DND-41 (cell line): Measurements from ENCODE around the gene NME9.

Source experiments
- ATAC-seq: fragments of 200-7000 bp; cut with Tn5 transposase; 3 replicates; pipeline ENCODE4 v1.9.1; 2021; ENCODE audit warnings: low read depth; ENCODE audit not compliant: insufficient read depth
- DNase-seq: peaks from one replicate; pipeline ENCODE4 v3.0.0-alpha.2; 2020
- H2AFZ ChIP-seq: 2 replicates; pipeline ENCODE4 v1.6.0; 2012; ENCODE audit warnings: low read depth, low read length
- H3K27ac ChIP-seq: 2 replicates; pipeline ENCODE4 v1.5.1; 2012; ENCODE audit warnings: low read length, inconsistent platforms
- H3K27me3 ChIP-seq: fragments of 200-600 bp; sonication (generic); 2 replicates; pipeline ENCODE4 v1.6.0; 2012; ENCODE audit warnings: low read length, mild to moderate bottlenecking, inconsistent platforms; ENCODE audit not compliant: insufficient read depth, poor library complexity
- H3K36me3 ChIP-seq: 2 replicates; pipeline ENCODE4 v1.5.1; 2012; ENCODE audit warnings: low read length, inconsistent platforms; ENCODE audit not compliant: insufficient read depth
- H3K4me1 ChIP-seq: 2 replicates; pipeline ENCODE4 v1.5.1; 2012; ENCODE audit warnings: mild to moderate bottlenecking, low read length; ENCODE audit not compliant: insufficient read depth
- H3K4me2 ChIP-seq: 2 replicates; pipeline ENCODE4 v1.6.0; 2012; ENCODE audit warnings: mild to moderate bottlenecking, moderate library complexity, low read length, inconsistent platforms; ENCODE audit not compliant: insufficient read depth
- H3K4me3 ChIP-seq, 2 experiments: fragments of 200-600 bp in 1 of 2; shearing (Covaris generic) in 1 of 2; 2 replicates each; pipeline ENCODE4 v1.5.1; 2012 to 2016; ENCODE audit warnings: inconsistent platforms in 2 of 2, low read length in 2 of 2, mild to moderate bottlenecking in 2 of 2, low read depth in 1 of 2, moderate library complexity in 1 of 2
- H3K79me2 ChIP-seq: 2 replicates; pipeline ENCODE4 v1.6.0; 2012; ENCODE audit warnings: low read length, inconsistent platforms; ENCODE audit not compliant: insufficient read depth
- H3K9ac ChIP-seq: 2 replicates; pipeline ENCODE4 v1.6.0; 2012; ENCODE audit warnings: low read depth, mild to moderate bottlenecking, inconsistent platforms, low read length, moderate library complexity
- H3K9me3 ChIP-seq: 2 replicates; pipeline ENCODE4 v1.5.1; 2012; ENCODE audit warnings: low read length, moderate library complexity, mild to moderate bottlenecking, inconsistent platforms; ENCODE audit not compliant: insufficient read depth, severe bottlenecking
- H4K20me1 ChIP-seq: 2 replicates; pipeline ENCODE4 v1.6.0; 2012; ENCODE audit warnings: low read length; ENCODE audit not compliant: insufficient read depth
- EZH2 ChIP-seq: IDR thresholded peaks from 3 replicates; pipeline ENCODE4 v1.6.1; 2012; ENCODE audit warnings: borderline replicate concordance, low read depth, mild to moderate bottlenecking, moderate library complexity, low read length, inconsistent platforms; ENCODE audit not compliant: severe bottlenecking
- TF ChIP-seq, protein P1 (sequence below): IDR thresholded peaks from 2 replicates; pipeline ENCODE4 v1.5.1; 2012; ENCODE audit warnings: borderline replicate concordance, low read length, moderate library complexity, mild to moderate bottlenecking; ENCODE audit not compliant: poor library complexity, severe bottlenecking; ENCODE audit errors: extremely low read depth

The NME9 gene

DNA sequence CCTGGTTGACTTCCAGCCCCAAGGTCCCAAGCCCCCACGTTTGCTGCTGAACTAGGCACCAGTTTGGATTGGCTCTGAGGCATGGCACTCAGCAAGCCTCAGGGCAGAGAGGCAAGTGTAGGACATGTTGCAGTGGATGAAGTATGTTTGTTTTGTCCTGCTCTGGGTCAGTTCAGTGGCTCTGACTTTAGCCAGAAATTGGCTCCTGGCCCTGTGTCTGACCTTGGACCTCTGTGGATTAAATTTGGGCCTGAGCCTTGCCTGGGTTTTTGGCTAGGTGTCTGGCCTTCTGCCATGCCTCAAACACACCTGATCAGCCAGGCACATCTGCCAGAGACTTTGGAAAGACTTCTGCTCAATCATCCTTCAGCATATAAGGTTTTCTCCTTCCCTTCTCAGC is 15.1 kb upstream of the NME9 start:
- H3K79me2 ChIP-seq: no peaks in the 10 kb centered on the region
- DNase-seq: no peak
- H3K4me1 ChIP-seq: no peaks in the 10 kb centered on the region
- H3K36me3 ChIP-seq: no peaks in the 10 kb centered on the region
- H3K9ac ChIP-seq: no peak overlapping the region
- no peaks in the 10 kb centered on the region for H3K9me3 ChIP-seq
- ATAC-seq: no peak
- no peak overlapping the region for H2AFZ ChIP-seq
- H3K4me3 ChIP-seq: no peak overlapping the region
- no peaks in the 10 kb centered on the region for H3K27me3 ChIP-seq
- no peak overlapping the region for H3K27ac ChIP-seq
- no peak overlapping the region for H3K4me2 ChIP-seq
- no peak for TF ChIP-seq EZH2
- TF ChIP-seq, protein P1, sequence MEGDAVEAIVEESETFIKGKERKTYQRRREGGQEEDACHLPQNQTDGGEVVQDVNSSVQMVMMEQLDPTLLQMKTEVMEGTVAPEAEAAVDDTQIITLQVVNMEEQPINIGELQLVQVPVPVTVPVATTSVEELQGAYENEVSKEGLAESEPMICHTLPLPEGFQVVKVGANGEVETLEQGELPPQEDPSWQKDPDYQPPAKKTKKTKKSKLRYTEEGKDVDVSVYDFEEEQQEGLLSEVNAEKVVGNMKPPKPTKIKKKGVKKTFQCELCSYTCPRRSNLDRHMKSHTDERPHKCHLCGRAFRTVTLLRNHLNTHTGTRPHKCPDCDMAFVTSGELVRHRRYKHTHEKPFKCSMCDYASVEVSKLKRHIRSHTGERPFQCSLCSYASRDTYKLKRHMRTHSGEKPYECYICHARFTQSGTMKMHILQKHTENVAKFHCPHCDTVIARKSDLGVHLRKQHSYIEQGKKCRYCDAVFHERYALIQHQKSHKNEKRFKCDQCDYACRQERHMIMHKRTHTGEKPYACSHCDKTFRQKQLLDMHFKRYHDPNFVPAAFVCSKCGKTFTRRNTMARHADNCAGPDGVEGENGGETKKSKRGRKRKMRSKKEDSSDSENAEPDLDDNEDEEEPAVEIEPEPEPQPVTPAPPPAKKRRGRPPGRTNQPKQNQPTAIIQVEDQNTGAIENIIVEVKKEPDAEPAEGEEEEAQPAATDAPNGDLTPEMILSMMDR: no peak
- H4K20me1 ChIP-seq: no peaks in the 10 kb centered on the region

DNA sequence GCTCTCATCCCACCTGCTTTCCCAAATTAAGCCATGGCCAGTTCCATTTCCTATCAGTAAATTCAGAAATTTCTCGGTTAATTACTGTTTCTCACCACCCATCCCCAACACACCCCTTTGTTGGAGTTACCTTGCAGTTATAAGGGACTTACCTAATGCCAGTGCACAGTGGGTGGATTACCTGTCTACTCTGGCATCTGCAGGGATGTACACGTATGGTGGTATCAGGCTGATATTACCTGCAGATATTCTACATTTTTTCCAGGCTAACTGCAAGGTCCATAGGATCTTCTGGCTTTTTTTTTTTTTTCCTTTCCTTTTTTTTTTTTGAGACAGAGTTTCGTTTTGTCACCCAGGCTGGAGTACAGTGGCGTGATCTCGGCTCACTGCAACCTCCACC is 10.9 kb upstream of the NME9 start:
- H3K4me1 ChIP-seq: no peaks in the 10 kb centered on the region
- H2AFZ ChIP-seq: no peak overlapping the region
- H3K9ac ChIP-seq: no peak overlapping the region
- no peak overlapping the region for H3K4me3 ChIP-seq
- H3K36me3 ChIP-seq: no peaks in the 10 kb centered on the region
- no peaks in the 10 kb centered on the region for H3K9me3 ChIP-seq
- H3K4me2 ChIP-seq: no peak overlapping the region
- H3K79me2 ChIP-seq: no peaks in the 10 kb centered on the region
- no peaks in the 10 kb centered on the region for H4K20me1 ChIP-seq
- ATAC-seq (no peak), DNase-seq (no peak)
- no peaks in the 10 kb centered on the region for H3K27me3 ChIP-seq
- TF ChIP-seq, protein P1: no peak
- no peak for TF ChIP-seq EZH2
- H3K27ac ChIP-seq: no peak overlapping the region

DNA sequence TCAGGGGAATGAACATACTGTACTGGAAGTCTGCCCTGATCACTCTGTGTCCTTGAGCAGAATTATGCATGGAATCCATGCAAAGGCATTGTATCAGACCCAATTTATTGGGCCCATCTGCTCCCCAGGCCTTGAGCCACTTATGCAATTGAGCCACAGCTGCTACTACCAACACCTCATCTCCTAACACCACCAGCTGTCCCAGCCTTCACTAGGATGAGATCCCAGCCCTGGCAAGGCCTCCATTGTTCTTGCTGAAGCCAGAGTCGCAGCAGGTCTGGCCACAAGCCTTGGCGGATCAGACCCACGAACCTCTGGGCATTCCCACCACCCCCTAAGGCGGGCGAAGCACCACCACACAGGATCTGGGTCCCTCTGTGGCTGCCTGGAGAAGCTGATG is 9.2 kb upstream of the NME9 start:
- no peaks in the 10 kb centered on the region for H3K79me2 ChIP-seq
- H3K36me3 ChIP-seq: no peaks in the 10 kb centered on the region
- no peak overlapping the region for H3K27ac ChIP-seq
- no peaks in the 10 kb centered on the region for H3K9me3 ChIP-seq
- peaks cover 5% of the 10 kb centered on the region for H3K27me3 ChIP-seq
- no peak overlapping the region for H3K4me3 ChIP-seq
- ATAC-seq (no peak), DNase-seq (no peak)
- no peak overlapping the region for H3K4me2 ChIP-seq
- H3K9ac ChIP-seq: no peak overlapping the region
- H3K4me1 ChIP-seq: no peaks in the 10 kb centered on the region
- TF ChIP-seq EZH2: no peak
- TF ChIP-seq, protein P1: no peak
- no peak overlapping the region for H2AFZ ChIP-seq
- no peaks in the 10 kb centered on the region for H4K20me1 ChIP-seq

DNA sequence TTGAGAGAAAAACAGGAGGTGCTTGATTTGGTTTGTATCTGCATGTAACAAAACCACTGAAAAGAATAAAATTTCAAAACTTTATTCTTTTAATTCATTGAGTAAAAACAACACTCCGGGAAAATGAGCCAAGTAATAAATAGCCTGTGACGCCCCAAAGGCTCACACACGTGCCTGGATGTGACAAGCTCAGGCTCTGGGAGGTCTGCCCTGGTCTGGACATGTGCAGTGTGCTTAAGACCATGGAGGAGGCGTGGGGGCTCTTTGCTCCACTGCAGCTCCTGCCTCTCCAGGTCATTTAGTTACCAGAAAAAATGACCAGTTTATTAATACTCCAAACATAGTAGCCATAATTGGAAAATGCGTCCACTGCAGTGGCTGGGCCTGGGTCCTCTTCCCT is 8.6 kb upstream of the NME9 start:
- Histone ChIP-seq H3K9ac (no peak overlapping the region), H3K36me3 (no peaks in the 10 kb centered on the region), H3K4me3 (no peak overlapping the region), H3K9me3 (no peaks in the 10 kb centered on the region), H3K4me1 (no peaks in the 10 kb centered on the region), H4K20me1 (no peaks in the 10 kb centered on the region), H3K79me2 (no peaks in the 10 kb centered on the region), H3K4me2 (no peak overlapping the region), H2AFZ (no peak overlapping the region), H3K27ac (no peak overlapping the region), H3K27me3 (peaks cover 5% of the 10 kb centered on the region)
- no peak for TF ChIP-seq EZH2
- TF ChIP-seq, protein P1: no peak
- DNase-seq (no peak), ATAC-seq (no peak)
